Liver (tissue), 3 donors: ENCODE data around the gene IGLL5.

Source experiments
- EGR1 ChIP-seq, 2 donors: IDR thresholded peaks; 2 replicates each; pipeline ENCODE4 v1.6.1; 2016 to 2018; ENCODE audit warnings: antibody characterized with exemption in 2 of 2, low read depth in 2 of 2
- FOXA1 ChIP-seq: IDR thresholded peaks from 2 replicates; pipeline ENCODE4 v1.6.1; 2016; ENCODE audit warnings: antibody characterized with exemption
- JUND ChIP-seq, 2 donors: IDR thresholded peaks; 2 replicates each; pipeline ENCODE4 v1.6.1; 2016; ENCODE audit warnings: antibody characterized with exemption in 2 of 2
- NR2F2 ChIP-seq: IDR thresholded peaks from 2 replicates; pipeline ENCODE4 v1.6.1; 2016; ENCODE audit warnings: antibody characterized with exemption
- RAD21 ChIP-seq, 2 donors: IDR thresholded peaks; 2 replicates each; pipeline ENCODE4 v1.6.1; 2016; ENCODE audit warnings: antibody characterized with exemption in 2 of 2, mild to moderate bottlenecking in 2 of 2
- TAF1 ChIP-seq: conservative IDR thresholded peaks from 2 replicates; pipeline ENCODE4 v1.6.1; 2016; ENCODE audit warnings: antibody characterized with exemption, mild to moderate bottlenecking
- YY1 ChIP-seq: IDR thresholded peaks from 2 replicates; pipeline ENCODE4 v1.6.1; 2016; ENCODE audit warnings: antibody characterized with exemption, mild to moderate bottlenecking
- TF ChIP-seq, protein P1 (sequence below): IDR thresholded peaks from 2 replicates; pipeline ENCODE4 v1.6.1; 2016; ENCODE audit warnings: antibody characterized with exemption
- TF ChIP-seq, protein P2 (sequence below): fragments of 150-350 bp; IDR thresholded peaks from 2 replicates; pipeline ENCODE4 v1.5.1; 2017; ENCODE audit warnings: improper control_type of control experiment, low read depth, low read length; ENCODE audit not compliant: missing input control
- TF ChIP-seq, protein P3 (sequence below): IDR thresholded peaks from 2 replicates; pipeline ENCODE4 v1.6.1; 2016; ENCODE audit warnings: antibody characterized with exemption, mild to moderate bottlenecking
- TF ChIP-seq, protein P4 (sequence below): IDR thresholded peaks from 2 replicates; pipeline ENCODE4 v1.6.1; 2016; ENCODE audit warnings: antibody characterized with exemption
- TF ChIP-seq, protein P5 (sequence below): IDR thresholded peaks from 2 replicates; pipeline ENCODE4 v1.6.1; 2016; ENCODE audit warnings: antibody characterized with exemption
- donor health status: healthy.
- donor health status: healthy.

DNA sequence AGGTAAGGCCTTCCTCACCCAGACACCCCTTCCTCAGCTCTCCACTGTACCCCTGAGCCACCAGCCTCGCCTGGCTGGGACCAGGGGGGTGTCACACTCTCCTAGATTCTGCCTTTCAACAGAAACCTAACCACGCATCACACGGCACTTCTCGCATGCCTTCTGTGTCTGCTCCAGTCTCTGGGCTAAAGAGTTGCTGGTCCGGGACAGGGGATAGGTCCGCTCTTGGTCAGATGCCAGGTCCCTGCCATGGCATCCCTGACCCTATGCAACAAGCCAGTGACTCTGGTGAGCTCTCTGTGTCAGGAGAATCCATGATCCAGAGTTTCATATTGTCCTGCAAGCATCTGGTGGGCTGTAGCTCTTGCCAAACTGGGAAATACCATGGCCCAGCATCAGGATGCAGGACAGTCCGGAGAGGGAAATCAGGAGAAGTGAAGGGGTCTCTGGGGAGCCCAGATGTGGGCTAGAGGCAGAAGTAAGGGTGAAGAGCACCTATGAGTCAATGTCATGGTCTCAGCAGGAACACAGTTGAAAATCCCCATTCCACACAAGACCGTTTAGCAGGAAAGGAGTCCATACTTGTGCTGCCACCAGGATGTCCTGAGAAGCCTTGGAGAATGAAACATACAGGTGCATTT, 14.1 kb downstream of the IGLL5 start:
- TF ChIP-seq TAF1 (no peak), NR2F2 (no peak), YY1 (no peak), EGR1 (IDR thresholded peaks at IDR 0.05; ENCODE audit: low read depth in 2 of 2) (no peak), FOXA1 (no peak), RAD21 (IDR thresholded peaks at IDR 0.05) (no peak), JUND (IDR thresholded peaks at IDR 0.05) (no peak)
- TF ChIP-seq, protein P1, sequence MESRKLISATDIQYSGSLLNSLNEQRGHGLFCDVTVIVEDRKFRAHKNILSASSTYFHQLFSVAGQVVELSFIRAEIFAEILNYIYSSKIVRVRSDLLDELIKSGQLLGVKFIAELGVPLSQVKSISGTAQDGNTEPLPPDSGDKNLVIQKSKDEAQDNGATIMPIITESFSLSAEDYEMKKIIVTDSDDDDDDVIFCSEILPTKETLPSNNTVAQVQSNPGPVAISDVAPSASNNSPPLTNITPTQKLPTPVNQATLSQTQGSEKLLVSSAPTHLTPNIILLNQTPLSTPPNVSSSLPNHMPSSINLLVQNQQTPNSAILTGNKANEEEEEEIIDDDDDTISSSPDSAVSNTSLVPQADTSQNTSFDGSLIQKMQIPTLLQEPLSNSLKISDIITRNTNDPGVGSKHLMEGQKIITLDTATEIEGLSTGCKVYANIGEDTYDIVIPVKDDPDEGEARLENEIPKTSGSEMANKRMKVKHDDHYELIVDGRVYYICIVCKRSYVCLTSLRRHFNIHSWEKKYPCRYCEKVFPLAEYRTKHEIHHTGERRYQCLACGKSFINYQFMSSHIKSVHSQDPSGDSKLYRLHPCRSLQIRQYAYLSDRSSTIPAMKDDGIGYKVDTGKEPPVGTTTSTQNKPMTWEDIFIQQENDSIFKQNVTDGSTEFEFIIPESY: no peak
- TF ChIP-seq, protein P2, sequence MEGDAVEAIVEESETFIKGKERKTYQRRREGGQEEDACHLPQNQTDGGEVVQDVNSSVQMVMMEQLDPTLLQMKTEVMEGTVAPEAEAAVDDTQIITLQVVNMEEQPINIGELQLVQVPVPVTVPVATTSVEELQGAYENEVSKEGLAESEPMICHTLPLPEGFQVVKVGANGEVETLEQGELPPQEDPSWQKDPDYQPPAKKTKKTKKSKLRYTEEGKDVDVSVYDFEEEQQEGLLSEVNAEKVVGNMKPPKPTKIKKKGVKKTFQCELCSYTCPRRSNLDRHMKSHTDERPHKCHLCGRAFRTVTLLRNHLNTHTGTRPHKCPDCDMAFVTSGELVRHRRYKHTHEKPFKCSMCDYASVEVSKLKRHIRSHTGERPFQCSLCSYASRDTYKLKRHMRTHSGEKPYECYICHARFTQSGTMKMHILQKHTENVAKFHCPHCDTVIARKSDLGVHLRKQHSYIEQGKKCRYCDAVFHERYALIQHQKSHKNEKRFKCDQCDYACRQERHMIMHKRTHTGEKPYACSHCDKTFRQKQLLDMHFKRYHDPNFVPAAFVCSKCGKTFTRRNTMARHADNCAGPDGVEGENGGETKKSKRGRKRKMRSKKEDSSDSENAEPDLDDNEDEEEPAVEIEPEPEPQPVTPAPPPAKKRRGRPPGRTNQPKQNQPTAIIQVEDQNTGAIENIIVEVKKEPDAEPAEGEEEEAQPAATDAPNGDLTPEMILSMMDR: no peak
- TF ChIP-seq, protein P3, sequence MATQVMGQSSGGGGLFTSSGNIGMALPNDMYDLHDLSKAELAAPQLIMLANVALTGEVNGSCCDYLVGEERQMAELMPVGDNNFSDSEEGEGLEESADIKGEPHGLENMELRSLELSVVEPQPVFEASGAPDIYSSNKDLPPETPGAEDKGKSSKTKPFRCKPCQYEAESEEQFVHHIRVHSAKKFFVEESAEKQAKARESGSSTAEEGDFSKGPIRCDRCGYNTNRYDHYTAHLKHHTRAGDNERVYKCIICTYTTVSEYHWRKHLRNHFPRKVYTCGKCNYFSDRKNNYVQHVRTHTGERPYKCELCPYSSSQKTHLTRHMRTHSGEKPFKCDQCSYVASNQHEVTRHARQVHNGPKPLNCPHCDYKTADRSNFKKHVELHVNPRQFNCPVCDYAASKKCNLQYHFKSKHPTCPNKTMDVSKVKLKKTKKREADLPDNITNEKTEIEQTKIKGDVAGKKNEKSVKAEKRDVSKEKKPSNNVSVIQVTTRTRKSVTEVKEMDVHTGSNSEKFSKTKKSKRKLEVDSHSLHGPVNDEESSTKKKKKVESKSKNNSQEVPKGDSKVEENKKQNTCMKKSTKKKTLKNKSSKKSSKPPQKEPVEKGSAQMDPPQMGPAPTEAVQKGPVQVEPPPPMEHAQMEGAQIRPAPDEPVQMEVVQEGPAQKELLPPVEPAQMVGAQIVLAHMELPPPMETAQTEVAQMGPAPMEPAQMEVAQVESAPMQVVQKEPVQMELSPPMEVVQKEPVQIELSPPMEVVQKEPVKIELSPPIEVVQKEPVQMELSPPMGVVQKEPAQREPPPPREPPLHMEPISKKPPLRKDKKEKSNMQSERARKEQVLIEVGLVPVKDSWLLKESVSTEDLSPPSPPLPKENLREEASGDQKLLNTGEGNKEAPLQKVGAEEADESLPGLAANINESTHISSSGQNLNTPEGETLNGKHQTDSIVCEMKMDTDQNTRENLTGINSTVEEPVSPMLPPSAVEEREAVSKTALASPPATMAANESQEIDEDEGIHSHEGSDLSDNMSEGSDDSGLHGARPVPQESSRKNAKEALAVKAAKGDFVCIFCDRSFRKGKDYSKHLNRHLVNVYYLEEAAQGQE: no peak
- TF ChIP-seq, protein P4, sequence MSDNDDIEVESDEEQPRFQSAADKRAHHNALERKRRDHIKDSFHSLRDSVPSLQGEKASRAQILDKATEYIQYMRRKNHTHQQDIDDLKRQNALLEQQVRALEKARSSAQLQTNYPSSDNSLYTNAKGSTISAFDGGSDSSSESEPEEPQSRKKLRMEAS: no peak
- TF ChIP-seq, protein P5, sequence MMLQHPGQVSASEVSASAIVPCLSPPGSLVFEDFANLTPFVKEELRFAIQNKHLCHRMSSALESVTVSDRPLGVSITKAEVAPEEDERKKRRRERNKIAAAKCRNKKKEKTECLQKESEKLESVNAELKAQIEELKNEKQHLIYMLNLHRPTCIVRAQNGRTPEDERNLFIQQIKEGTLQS: no peak
